Measurements from ENCODE around the gene NMRK1.

The NMRK1 gene

DNA sequence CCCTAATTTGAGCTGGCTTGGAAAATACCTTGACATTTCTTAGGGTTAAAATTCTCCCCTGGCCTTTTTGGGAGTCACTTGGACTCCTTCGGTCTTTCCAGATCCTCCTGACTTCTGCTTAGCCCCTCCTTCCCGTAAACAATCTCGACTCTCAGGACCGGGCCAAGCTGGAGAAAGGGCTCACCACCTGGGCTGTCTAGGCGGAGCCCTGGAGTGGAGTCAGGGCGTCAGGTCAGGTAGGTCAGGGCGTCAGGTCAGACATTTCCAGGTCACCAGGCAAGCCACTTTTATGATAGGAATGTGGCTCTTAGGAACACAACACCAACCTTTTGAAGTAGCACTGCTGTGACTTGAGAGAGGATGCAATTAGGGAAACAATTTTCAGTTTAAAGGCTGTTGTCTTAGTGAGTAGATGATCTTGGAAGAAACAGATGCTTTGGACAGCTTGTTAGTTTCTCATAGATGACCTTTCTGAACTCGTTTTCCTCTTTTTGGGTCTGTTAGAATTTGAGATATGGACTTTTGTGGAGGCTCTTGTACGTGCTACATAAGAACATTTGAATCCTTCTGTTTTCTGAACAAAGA lies 13.1 kb upstream of the NMRK1 start:
- no peak for DNase-seq

DNA sequence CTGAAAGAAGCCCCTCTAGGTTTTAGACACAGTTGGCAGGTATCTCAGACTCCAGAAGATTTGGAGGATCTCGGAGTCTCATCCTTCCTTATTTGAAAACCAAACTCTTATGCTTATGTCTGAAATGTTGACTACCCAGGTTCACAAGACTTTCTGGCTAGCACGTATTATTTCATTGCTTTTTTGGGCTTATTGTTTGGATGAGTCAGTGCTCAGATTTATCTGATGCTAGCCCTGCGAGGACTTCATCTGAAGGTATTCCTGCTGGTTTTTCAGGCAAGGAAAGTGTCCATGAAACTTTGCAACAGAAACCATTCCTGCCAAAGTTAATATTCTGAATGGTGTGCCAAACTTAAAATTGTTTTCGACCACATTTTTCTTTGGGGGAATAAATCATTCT lies 8.8 kb upstream of the NMRK1 start:
- no peak for DNase-seq

DNA sequence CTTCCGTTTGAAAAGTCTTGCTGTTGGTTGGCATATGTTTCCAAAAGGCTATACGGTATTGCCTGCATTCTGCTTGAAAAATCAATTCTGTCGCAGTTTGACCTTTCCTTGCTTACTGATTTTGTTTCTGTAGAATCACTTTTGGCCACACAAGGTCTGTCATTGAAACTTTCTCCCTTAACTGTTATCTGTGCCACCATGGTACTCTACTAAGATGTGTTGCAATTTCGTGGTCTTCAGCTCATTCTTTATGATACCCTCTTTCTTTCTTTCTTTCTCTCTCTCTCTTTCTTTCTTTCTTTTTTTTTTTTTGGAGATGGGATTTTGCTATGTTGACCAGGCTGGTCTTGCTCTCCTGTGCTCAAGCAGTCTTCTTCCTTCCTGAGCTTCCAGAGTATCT lies 4.8 kb upstream of the NMRK1 start:
- no peak for DNase-seq

DNA sequence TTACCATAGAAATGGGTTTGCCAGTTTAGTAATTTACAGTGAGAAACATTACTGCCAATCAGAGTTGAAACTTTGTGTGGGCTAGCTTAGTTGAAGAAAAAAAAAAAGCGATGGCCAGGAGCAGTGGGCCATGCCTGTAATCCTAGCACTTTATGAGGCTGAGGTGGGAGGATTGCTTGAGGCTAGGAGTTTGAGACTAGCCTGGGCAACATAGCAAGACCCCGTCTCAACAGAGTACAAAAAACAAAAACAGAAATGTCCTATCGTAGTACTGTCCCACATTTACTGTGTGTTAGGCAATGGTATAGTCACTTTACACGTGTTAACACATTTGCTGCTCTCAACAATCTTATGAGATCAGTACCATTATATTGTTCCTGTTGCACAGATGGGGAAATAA lies 2.6 kb upstream of the NMRK1 start:
- DNase-seq: no peak

DNA sequence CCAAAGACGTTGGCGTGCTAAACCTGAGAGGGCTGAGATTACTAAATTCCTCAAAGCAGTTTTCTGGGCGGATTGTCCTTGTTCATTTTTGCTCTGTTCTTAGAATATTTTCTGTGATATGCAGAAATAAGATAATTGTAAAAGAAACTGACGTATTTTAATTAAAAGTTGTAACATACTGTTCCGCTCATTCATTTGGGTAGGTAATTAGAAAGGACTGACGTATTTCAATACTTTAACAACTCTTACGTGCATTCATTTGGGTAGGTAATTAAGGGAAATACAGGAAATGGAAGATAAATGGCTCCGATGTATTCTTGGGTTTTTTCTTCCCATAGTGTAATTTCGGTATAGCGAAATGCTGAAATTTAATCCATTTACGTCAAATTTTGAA lies 1.4 kb upstream of the NMRK1 start:
- no peak for DNase-seq

DNA sequence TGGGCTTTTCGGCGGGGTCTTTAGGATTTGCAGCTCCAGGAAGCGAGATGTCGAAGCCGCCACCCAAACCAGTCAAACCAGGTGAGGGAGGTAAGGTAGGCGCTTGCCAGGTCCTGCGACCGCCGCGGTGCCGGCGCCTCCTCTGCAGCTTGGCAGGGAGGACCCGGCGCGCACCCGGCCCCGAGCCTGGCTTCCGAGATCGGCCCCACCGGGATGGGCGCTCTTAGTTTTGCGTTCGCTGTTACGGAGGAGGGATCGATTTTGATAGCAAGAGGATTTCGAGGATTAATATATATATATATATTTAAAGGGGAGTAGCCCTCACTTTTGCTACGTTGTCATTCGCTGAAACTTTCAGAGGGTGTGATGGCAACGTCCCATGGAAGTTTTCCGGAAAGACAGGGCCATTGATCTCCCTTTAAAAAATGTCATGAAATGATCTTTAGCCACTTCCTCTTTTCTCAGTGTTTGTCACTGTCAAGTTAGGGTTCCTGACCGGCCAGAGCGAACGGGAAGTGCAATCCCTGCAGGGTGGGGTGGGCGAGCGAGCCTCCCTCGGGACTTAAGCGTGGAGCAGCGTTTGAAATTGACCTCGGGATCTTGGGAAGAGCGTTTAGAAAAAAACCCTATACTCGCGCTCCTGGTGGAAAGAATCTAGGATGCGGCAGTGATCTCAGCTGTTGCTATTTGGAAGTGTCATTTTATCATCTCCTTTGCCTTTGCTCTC lies 854 bp upstream of the NMRK1 start:
- DNase-seq: no peak

DNA sequence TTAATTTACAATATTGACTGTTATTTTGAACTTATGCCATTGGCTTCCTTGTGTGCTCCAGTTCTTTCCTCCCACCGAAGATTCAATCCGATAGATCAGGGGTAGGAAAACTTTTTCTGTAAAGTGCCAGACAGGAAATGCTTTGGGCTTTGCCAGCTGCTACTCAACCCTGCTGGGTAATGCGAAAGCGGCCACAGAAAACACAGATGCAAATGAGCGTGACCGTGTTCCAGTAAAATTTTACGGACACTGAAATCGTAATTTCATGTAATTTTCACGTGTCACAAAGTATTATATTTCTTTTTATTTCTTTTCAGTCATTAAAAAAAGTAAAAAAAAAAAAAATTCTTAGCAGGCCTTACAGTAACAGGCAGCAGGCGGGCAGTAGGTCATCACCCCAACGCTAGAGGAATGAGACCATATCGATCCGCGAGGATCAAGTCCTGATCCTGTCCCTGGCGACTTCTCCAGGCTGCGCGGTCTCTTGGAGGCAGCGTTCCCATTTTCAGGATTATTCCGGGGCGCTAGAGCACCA lies 599 bp downstream of the NMRK1 start:
- DNase-seq: no peak

DNA sequence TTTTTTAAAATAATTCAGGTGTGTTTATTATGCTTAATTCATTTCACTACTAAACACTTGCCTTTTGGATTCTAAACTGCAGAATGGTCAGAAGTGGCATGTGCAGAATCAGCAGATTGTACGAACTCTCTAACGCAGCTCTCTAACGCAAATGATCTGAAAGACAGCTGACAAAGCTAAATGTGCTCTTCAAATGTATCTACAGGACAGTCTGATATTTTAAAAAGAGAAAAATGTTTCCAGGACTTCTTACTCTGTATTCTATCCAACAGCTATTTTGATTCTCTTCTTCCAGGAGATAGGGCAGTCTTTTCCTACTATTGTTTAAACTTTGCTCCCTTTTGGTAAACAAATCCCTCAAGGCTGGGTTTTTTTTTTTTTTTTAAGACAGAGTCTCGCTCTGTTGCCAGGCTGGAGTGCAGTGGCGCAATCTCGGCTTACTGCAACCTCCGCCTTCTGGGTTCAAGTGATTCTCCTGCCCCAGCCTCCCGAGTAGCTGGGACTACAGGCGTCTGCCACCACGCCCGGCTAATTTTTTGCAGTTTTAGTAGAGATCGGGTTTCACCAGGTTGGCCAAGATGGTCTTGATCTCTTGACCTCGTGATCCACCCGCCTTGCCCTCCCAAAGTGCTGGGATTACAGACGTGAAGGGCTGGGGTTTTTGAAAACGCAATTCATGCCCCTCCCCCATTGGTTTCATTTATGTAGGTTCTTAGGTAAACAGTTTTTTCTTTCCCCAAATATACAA lies 1.2 kb downstream of the NMRK1 start:
- DNase-seq: no peak

DNA sequence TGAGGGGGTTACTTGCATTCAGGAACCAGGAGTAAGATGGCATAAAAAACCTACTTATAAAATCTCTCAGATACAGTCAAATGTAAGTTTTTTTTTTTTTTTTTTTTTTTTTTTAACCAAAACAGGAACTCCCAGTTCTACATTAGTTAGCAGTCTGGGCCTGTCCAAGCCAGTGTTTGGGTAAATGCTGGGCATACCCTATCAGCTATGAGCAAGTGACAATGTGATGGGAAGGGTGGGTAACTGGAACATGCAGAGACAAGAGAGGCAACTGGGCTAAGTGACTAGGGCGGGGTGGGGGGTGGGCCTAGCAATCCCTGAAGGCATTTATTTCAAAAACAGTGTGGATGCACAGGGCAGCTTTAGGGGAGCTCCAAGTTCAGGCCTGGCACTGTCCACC lies 2.3 kb downstream of the NMRK1 start:
- no peak for DNase-seq

DNA sequence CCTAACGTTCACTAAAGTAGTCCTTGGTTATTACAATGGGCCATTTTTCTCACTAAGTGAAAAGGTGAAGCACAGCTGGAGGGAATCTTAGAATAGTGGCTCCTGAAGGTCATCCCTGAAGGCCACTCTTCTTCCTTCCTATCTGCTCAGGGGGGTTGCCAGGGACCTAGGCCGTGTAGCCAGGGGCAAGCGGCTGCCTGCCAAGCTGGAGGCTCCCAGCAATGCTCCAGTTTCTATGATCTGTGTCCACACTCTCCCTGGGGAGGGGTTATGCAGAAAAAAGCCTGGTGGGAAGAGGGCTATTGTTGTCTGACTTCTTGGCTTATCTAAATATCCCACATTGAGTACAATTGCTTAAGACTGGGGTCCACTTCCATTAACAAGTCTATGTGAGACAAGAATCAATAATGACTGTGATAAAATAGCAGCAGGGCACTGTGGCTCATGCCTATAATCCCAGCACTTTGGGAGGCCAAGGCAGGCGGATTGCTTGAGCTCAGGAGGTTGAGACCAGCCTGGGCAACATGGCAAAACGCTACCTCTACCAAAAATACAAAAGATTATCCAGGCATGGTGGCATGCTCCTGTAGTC lies 3.8 kb downstream of the NMRK1 start:
- no peak for DNase-seq

DNA sequence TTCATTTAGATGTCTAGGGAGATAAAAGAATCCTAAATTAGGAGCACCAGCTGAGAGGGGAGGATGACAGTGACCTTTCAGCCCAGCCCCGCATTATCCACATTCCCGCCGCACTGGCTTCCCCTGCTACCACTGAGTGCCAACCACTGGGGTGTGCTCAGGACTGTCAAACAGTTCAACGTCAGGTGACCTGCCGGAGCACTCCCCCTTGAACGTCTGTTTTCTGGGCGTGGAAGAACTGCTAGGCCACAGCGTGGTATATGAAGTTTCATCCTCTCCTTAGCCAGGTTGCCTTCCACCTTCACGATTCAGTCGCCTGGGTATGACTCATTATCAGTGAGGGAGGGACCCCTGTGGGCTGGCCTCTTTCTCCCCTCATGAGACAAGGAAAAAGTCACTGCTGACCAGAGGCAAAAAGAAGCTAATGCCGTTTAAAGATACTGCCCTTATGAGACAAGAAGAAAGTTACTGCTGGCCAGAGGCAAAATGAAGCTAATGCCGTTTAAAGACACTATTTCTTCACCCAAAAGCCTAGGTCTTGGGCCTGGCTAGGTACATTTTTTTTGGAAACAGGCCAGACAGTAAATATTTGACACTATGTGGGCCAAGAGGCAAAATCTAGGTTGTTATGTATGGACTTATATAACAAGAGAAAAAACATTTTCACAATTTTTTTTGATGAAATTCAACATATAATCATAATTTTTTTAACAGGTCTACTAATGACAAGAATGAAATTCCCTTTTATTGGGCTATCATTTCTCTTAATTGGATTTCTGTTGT lies 4.6 kb downstream of the NMRK1 start:
- DNase-seq: no peak

DNA sequence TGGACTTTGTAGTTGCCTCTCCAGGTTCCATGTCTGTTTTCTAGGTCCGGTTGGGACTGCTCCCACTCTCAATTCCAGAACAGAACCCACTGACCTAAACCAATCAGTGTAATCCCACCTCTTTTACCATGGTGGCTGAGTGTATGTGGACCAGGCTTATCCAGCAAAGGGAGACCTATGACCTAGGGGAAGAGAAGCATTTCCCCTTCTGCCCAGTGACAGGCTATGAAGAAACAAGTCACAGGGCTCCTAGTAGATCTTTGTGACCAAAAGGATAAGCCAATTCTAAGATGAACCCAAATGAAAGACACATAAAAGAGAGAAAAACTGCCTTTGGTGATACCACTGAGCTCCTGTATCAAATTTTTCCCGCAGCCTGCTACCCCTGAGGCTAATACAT lies 6.3 kb downstream of the NMRK1 start:
- no peak for DNase-seq

DNA sequence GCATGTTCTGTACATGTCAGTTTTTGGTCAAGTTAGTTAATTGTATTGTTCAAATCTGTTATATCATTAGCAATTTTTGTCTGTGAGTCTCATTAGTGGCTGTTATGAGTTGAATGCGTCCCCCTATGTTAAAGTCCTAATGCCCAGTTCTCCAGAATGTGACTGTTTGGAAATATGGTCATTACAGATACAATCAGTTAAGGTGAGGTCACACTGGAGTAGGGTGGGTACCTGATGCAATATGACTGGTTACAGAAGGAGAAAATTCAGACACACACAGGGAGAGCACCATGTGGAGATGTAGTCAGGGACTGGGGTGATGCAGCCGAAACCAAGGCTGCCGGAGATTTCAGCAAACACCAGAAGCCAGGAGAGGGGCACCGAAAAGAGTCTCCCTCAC lies 15.1 kb downstream of the NMRK1 start:
- DNase-seq: no peak

DNA sequence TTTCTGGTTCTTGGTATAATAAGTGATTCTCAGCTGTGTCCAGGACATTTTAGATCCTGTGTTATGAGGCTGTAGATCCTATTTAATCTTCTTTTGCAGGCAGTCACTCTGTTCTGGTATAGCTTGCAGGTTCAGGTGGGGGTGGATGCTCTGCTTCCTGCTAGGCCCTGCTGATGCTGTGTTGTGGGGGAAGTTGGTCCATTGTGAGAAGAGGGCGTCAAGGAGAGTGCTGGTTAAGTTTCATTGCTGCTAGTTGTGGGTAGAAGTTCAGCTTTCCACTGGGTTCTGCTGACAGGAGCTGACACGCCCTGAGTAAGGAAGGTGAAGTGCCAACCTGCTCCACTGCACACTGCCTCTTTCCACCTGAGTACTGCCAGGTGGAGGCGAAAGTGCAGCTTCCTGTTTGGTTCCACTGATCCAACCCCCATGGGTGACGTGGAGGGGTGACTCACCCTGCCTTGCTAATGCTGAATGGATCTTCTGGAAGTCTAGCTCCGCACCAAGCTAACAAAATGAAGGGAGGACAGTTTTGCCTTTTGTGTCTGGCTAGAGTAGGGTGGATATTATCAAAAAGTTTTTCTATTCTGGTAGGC lies 16.3 kb downstream of the NMRK1 start:
- DNase-seq: no peak

DNA sequence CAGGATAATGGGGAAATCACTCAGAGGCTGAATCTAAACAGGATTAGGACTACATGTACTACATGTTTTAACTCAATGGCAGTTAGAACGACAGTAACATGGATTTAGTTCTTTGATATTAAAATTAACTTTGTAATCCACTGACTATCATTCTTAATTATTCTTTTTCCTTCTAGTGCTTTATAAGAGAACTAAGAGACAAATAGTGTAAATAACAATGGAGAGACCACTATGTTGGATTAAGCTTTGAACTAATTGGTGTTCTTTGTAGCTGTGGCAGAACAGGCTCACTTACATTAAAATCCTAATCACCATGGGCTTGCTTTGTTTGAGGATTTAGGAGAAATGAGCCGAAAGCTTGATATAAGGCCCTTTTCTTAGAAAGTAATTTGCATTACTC lies 18.8 kb downstream of the NMRK1 start:
- no peak for DNase-seq

DNA sequence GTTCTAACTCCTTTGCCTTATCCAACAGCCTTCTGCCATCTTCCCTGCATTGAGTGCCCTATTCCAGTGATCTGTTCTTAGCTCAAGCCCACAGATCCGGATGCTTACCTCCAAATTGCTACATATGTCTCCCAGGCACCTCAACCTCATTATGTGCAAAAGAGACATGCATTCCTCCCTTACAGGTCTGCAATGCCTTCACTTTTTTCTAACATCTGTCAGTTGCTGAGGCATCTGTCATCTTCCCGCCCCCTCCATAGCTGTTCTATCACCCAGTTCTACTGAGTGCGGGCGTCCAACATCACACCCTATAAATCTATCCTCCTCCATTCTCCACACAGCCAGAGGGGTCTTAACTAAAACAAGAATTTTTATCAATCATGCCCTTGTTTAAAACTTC lies 20.1 kb downstream of the NMRK1 start:
- DNase-seq: no peak

DNA sequence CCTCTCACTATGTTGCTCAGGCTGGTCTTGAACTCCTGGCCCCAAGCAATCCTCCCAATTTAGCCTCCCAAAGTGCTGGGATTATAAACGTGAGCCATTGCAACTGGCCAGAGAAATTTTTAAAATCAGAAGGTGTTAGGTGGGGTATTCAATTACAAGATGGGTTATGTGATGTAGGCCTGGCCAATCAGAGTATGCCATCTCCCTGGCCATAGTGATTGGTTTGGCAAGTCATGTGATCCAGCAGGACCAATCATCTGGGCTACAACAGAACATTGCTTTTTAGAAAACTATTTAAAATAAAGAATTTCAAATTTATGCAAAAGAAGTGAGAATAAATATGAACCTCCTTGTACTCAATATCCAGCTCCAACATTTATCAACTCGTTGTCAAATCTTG lies 22.4 kb downstream of the NMRK1 start:
- no peak for DNase-seq

DNA sequence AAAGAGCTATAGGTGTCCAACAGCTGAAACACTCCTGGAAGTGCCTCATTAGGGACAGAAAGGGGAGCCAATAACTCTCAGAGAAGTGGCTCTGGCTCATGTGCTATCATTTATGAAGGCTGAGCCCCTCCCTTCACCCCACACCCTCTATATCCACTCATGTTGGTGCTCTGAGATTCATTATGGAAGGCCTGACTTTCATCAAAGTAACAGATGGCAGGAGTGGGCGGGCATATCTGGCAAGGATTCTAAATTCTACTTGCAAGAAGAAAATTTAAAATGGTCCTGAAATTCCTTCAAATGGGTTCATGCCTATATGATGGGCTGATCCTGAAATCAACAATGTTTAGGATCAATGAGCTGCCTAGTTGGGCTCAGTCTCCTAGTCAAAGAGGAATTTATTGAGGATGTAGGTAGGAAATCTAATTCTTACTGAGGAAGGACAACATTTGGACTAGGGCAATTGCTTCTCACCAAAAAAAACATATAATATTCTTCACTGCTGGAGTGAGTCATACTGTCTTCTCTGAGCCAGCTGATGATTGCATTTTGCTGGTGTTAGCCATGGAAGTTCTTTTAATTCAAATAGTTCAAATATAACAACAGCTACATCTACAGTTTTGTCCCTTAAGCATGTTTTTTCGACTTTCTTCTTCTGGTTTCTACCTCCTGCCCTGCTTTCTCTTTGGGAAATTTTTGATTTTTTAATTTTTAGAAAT lies 23.5 kb downstream of the NMRK1 start:
- DNase-seq: peak in 1 of 2 experiments; percentile 45

DNA sequence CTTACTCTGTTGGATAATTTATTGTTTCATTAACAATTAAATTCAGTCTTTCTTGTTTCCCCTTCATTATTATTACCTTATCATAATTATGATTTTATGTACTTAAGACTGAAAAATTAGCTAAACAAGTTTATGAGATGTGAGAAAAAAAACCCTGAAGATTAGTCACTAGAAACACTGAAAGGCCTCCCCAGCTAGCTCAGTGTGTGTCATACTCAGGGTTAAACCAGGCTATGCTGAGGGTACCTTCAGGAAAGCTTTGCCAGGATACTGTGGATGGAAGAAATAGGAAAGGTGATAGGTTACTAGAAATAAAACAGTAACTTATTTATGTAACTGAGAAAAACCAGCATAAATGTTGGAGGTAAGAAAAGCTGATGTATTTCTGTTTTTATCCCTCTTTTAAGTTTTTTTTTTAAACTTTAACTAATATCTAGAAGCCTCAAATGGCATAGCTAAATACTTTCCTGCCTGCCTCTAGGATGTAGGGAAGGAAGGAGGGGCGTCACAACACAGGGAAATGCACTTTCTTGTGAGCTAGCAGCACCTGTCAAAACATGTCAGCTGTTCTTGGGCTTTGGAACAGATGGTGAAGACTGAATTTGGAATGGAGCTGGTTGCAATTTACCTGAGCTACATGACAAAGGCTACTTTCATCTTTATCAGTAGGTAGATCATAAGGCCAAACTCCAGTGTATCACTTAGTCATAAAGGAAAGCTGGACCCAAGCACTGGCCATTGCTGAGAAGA lies 24.2 kb downstream of the NMRK1 start:
- no peak for DNase-seq

DNA sequence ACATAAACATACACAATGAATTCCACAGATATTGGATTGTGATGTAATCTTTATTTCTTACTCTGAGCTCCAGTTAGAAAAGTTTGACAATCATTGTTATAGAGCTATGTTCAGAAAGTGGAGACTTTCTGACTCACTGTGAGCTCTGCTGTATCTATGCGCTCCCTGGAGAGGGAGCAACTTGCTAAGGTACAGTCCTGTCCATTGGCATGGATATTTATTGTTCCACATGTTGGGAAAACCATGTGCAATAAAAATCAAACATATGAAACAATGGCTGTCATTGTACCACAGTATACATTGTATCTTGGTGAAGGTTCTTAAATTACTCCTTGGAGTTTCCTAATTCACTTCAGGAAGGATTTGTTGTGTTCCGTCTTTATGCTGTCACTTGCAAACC lies 26.8 kb downstream of the NMRK1 start:
- DNase-seq: no peak

DNA sequence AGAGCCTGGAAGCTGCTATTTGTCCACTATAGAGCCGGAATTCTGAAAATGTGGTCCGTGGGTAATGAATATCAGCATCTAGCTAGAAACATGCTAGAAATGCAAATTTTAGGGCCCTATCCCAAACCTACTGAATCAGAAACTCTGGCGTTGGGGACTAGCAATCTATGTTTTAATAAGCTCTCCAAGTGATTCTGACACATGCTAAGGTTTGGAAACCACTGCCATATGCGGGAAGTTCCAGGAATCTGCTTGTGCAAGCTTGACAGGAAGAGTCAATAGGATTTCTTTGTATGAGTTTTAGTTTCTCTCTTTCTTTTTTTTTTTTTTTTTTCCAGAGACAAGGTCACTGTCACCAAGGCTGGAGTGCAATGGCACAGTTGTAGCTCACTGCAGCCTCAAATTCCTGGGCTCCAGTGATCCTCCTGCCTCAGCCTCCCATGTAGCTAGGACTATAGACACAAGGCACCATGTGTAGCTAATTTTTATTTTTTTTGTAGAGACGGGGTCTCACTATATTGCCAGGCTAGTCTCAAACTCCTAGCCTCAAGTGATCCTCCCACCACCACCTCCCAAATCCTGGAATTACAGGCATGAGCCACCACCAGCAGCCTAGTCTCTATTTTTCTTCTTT lies 33.5 kb downstream of the NMRK1 start:
- no peak for DNase-seq

Measured in NCI-H446 (cell line).